ENCODE results near the gene PHLDB3.
"Not testable (repeated sequence)": the region's sequence is repeated elsewhere in the genome, so short reads cannot be mapped to it uniquely, and the experiment has no call there.

DNA sequence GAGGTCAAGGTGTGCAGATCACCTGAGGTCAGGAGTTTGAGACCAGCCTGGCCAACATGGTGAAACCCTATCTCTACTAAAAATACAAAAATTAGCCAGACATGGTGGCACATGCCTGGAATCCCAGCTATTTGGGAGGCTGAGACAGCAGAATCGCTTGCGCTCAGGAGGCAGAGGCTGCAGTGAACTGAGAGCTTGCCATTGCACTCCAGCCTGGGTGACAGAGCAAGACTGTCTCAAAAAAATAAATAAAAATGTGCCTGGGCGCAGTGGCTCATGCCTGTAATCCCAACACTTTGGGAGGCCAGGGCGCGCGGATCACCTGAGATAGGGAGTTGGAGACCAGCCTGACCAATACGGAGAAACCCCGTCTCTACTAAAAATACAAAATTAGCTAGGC, 19.1 kb upstream of the PHLDB3 start:
- not testable (repeated sequence) for TF ChIP-seq CTCF, EZH2 (IDR thresholded peaks at IDR 0.05)

Data from neural progenitor cell (in vitro differentiated cells).